ENCODE data around the gene USP34. TPM values are rescaled to one million over a fixed set of nuclear protein-coding genes. Genes with fewer than 3 reads are reported as not detected.

USP34 gene
- total and polyA plus RNA-seq, 2 experiments from 2014 or later, result 81.8 to 157 TPM

DNA sequence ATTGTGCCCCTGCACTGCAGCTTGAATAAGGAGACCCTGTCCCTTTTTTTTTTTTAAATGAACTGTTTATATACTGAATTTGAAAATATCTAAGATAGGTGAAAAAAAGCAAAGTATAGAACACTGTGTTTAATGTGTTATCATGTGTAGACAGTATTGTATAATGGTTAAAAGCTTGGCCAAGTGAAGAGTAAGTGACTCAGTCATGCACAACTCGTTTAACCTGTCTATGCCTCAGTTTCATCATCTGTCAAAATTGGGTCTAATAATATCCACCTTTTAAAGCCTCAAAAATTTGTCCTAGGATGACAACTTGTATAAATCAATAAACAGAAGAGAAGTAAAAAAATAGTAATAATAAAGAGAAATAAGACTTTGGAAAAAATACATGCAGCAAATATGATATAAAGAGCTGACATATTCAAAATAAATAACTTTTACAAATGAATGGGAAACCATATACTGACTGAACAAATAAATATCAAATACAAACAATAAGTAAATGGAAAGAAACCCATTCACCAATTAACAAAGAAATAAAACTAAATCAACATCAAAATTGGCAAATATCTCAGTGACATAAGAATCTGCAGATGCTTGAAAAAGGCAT is 195.2 kb downstream of the USP34 start:
- H3K27ac ChIP-seq (ENCODE audit: low read depth), result no peak overlapping the region
- Mint-ChIP-seq H3K27ac (no peak overlapping the region), H3K4me1 (peaks cover 17% of the 10 kb centered on the region), H3K9me3 (no peaks in the 10 kb centered on the region), H3K4me3 (no peak overlapping the region), H3K36me3 (ENCODE audit: low read depth) (peaks cover 37% of the 10 kb centered on the region), H3K27me3 (ENCODE audit: insufficient read depth, low read depth, poor library complexity) (peaks cover 4% of the 10 kb centered on the region)
- DNase-seq (ENCODE audit: low spot score) (no peak), ATAC-seq (no peak)
- H3F3A ChIP-seq (replicated peaks; ENCODE audit: low read depth), result no peaks in the 10 kb centered on the region
- H3K79me2 ChIP-seq (replicated peaks; ENCODE audit: insufficient read depth), result no peaks in the 10 kb centered on the region
- no peak overlapping the region for H3K4me2 ChIP-seq
- no peaks in the 10 kb centered on the region for H3K27me3 ChIP-seq (ENCODE audit: insufficient read depth)
- no peak overlapping the region for H2AFZ ChIP-seq
- H3K36me3 ChIP-seq (ENCODE audit: insufficient read depth), result peaks cover 1% of the 10 kb centered on the region; the same call in 1 of the 2 replicates
- H3K4me1 ChIP-seq (ENCODE audit: insufficient read depth), result 0 out of 2 replicates have a peak, but pooled peaks cover 7% of the 10 kb centered on the region
- TF ChIP-seq POLR2AphosphoS5 (IDR thresholded peaks at IDR 0.05; ENCODE audit: low read depth) (no peak), NANOG (IDR thresholded peaks at IDR 0.05; ENCODE audit: borderline replicate concordance) (no peak), ETS1 (IDR thresholded peaks at IDR 0.05) (no peak), EZH2phosphoT487 (IDR thresholded peaks at IDR 0.05; ENCODE audit: unreplicated experiment) (no peak), EZH2 (IDR thresholded peaks at IDR 0.05; ENCODE audit: low read depth, unreplicated experiment) (no peak), JUNB (IDR thresholded peaks at IDR 0.05; ENCODE audit: unreplicated experiment) (no peak), CREB1 (CRISPR knock-in tag; IDR thresholded peaks at IDR 0.05; ENCODE audit: low read depth) (no peak), ZNF114 (CRISPR knock-in tag; IDR thresholded peaks at IDR 0.05) (no peak)
- TF ChIP-seq, protein P1, sequence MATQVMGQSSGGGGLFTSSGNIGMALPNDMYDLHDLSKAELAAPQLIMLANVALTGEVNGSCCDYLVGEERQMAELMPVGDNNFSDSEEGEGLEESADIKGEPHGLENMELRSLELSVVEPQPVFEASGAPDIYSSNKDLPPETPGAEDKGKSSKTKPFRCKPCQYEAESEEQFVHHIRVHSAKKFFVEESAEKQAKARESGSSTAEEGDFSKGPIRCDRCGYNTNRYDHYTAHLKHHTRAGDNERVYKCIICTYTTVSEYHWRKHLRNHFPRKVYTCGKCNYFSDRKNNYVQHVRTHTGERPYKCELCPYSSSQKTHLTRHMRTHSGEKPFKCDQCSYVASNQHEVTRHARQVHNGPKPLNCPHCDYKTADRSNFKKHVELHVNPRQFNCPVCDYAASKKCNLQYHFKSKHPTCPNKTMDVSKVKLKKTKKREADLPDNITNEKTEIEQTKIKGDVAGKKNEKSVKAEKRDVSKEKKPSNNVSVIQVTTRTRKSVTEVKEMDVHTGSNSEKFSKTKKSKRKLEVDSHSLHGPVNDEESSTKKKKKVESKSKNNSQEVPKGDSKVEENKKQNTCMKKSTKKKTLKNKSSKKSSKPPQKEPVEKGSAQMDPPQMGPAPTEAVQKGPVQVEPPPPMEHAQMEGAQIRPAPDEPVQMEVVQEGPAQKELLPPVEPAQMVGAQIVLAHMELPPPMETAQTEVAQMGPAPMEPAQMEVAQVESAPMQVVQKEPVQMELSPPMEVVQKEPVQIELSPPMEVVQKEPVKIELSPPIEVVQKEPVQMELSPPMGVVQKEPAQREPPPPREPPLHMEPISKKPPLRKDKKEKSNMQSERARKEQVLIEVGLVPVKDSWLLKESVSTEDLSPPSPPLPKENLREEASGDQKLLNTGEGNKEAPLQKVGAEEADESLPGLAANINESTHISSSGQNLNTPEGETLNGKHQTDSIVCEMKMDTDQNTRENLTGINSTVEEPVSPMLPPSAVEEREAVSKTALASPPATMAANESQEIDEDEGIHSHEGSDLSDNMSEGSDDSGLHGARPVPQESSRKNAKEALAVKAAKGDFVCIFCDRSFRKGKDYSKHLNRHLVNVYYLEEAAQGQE (IDR thresholded peaks at IDR 0.05; ENCODE audit: unreplicated experiment), result no peak
- TF ChIP-seq, protein P2, sequence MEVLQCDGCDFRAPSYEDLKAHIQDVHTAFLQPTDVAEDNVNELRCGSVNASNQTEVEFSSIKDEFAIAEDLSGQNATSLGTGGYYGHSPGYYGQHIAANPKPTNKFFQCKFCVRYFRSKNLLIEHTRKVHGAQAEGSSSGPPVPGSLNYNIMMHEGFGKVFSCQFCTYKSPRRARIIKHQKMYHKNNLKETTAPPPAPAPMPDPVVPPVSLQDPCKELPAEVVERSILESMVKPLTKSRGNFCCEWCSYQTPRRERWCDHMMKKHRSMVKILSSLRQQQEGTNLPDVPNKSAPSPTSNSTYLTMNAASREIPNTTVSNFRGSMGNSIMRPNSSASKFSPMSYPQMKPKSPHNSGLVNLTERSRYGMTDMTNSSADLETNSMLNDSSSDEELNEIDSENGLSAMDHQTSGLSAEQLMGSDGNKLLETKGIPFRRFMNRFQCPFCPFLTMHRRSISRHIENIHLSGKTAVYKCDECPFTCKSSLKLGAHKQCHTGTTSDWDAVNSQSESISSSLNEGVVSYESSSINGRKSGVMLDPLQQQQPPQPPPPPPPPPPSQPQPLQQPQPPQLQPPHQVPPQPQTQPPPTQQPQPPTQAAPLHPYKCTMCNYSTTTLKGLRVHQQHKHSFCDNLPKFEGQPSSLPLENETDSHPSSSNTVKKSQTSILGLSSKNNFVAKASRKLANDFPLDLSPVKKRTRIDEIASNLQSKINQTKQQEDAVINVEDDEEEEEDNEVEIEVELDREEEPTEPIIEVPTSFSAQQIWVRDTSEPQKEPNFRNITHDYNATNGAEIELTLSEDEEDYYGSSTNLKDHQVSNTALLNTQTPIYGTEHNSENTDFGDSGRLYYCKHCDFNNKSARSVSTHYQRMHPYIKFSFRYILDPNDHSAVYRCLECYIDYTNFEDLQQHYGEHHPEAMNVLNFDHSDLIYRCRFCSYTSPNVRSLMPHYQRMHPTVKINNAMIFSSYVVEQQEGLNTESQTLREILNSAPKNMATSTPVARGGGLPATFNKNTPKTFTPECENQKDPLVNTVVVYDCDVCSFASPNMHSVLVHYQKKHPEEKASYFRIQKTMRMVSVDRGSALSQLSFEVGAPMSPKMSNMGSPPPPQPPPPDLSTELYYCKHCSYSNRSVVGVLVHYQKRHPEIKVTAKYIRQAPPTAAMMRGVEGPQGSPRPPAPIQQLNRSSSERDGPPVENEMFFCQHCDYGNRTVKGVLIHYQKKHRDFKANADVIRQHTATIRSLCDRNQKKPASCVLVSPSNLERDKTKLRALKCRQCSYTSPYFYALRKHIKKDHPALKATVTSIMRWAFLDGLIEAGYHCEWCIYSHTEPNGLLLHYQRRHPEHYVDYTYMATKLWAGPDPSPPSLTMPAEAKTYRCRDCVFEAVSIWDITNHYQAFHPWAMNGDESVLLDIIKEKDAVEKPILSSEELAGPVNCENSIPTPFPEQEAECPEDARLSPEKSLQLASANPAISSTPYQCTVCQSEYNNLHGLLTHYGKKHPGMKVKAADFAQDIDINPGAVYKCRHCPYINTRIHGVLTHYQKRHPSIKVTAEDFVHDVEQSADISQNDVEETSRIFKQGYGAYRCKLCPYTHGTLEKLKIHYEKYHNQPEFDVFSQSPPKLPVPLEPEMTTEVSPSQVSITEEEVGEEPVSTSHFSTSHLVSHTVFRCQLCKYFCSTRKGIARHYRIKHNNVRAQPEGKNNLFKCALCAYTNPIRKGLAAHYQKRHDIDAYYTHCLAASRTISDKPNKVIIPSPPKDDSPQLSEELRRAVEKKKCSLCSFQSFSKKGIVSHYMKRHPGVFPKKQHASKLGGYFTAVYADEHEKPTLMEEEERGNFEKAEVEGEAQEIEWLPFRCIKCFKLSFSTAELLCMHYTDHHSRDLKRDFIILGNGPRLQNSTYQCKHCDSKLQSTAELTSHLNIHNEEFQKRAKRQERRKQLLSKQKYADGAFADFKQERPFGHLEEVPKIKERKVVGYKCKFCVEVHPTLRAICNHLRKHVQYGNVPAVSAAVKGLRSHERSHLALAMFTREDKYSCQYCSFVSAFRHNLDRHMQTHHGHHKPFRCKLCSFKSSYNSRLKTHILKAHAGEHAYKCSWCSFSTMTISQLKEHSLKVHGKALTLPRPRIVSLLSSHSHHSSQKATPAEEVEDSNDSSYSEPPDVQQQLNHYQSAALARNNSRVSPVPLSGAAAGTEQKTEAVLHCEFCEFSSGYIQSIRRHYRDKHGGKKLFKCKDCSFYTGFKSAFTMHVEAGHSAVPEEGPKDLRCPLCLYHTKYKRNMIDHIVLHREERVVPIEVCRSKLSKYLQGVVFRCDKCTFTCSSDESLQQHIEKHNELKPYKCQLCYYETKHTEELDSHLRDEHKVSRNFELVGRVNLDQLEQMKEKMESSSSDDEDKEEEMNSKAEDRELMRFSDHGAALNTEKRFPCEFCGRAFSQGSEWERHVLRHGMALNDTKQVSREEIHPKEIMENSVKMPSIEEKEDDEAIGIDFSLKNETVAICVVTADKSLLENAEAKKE (CRISPR knock-in tag; IDR thresholded peaks at IDR 0.05), result no peak
- no peaks in the 10 kb centered on the region for H4K20me1 ChIP-seq (replicated peaks; ENCODE audit: insufficient read depth)
- H3K4me3 ChIP-seq, result no peak overlapping the region
- H3K9me2 ChIP-seq (ENCODE audit: insufficient read depth), result no peaks in the 10 kb centered on the region
